ENCODE data around the gene VPS4B.

GRCh38 chr18:63377275-63377980 is 44.8 kb downstream of the VPS4B start:
- TF ChIP-seq YY1 (IDR thresholded peaks at IDR 0.05; ENCODE audit: insufficient read depth, insufficient read length) (no peak), SUZ12 (IDR thresholded peaks at IDR 0.05; ENCODE audit: extremely low read depth, insufficient read depth, insufficient read length) (no peak)
